Fibroblast of lung (primary cell): ENCODE data around the gene TBRG1. TPM values are rescaled to one million over a fixed set of nuclear protein-coding genes. Genes with fewer than 3 reads are reported as not detected.

ENCODE experiments used
- DNase-seq, 2 donors: peaks; one replicate each; pipeline versions ENCODE4 v3.0.0 to v3.0.0-alpha.2; 2010; ENCODE audit warnings: low read depth in 2 of 2
- H2AFZ ChIP-seq: 2 replicates; pipeline ENCODE4 v1.5.1; 2012; ENCODE audit warnings: low read length, control low read depth, inconsistent platforms
- H3K27ac ChIP-seq: 2 replicates; pipeline ENCODE4 v1.5.1; 2011; ENCODE audit warnings: low read length, control low read depth; ENCODE audit not compliant: insufficient read depth
- H3K27me3 ChIP-seq: 2 replicates; pipeline ENCODE4 v1.5.1; 2011; ENCODE audit warnings: mild to moderate bottlenecking, low read length; ENCODE audit not compliant: control insufficient read depth, insufficient read depth
- H3K36me3 ChIP-seq: 2 replicates; pipeline ENCODE4 v1.5.1; 2011; ENCODE audit warnings: low read length; ENCODE audit not compliant: control insufficient read depth, insufficient read depth
- H3K4me1 ChIP-seq: 2 replicates; pipeline ENCODE4 v1.5.1; 2011; ENCODE audit warnings: low read length; ENCODE audit not compliant: control insufficient read depth, insufficient read depth; ENCODE audit errors: extremely low read depth
- H3K4me2 ChIP-seq: 2 replicates; pipeline ENCODE4 v1.5.1; 2011; ENCODE audit warnings: low read length, control low read depth; ENCODE audit not compliant: insufficient read depth; ENCODE audit errors: extremely low read depth
- H3K4me3 ChIP-seq, 4 experiments: fragments of 200-600 bp in 1 of 4; sonication (generic) in 1 of 4; replicated peaks in 1 of 4; 2 replicates each; pipeline ENCODE4 v1.5.1; 2011 to 2016; ENCODE audit warnings: low read length in 4 of 4, low read depth in 3 of 4, mild to moderate bottlenecking in 3 of 4, control low read depth in 2 of 4, inconsistent platforms in 1 of 4, mixed read lengths in 1 of 4; ENCODE audit not compliant: insufficient read depth in 1 of 4; ENCODE audit errors: control extremely low read depth in 1 of 4
- H3K79me2 ChIP-seq: 2 replicates; pipeline ENCODE4 v1.5.1; 2012; ENCODE audit warnings: mild to moderate bottlenecking, low read length, inconsistent platforms; ENCODE audit not compliant: control insufficient read depth, insufficient read depth
- H3K9ac ChIP-seq: 2 replicates; pipeline ENCODE4 v1.5.1; 2011; ENCODE audit warnings: mild to moderate bottlenecking, low read length, control low read depth; ENCODE audit not compliant: insufficient read depth
- H3K9me3 ChIP-seq: 2 replicates; pipeline ENCODE4 v1.5.1; 2012; ENCODE audit warnings: low read depth, low read length; ENCODE audit not compliant: control insufficient read depth, insufficient read depth
- H4K20me1 ChIP-seq: 2 replicates; pipeline ENCODE4 v1.5.1; 2011; ENCODE audit warnings: low read length; ENCODE audit not compliant: control insufficient read depth, insufficient read depth; ENCODE audit errors: extremely low read depth
- CTCF ChIP-seq, 2 donors: IDR thresholded peaks in 1 of 2; conservative IDR thresholded peaks in 1 of 2; 1 replicate in 1 of 2; 2 replicates in 1 of 2; pipeline ENCODE4 v1.5.1; 2011 to 2012; ENCODE audit warnings: low read length in 2 of 2, control low read depth in 1 of 2, inconsistent platforms in 1 of 2, low read depth in 1 of 2, mild to moderate bottlenecking in 1 of 2
- EZH2 ChIP-seq: IDR thresholded peaks from 2 replicates; pipeline ENCODE4 v1.5.1; 2012; ENCODE audit warnings: low read length, control low read depth, mild to moderate bottlenecking; ENCODE audit errors: missing control alignments
- polyA plus RNA-seq, 2 donors: library from polyadenylated mRNA; depleted of rRNA in 1 of 2; stranded (reverse) in 1 of 2; unstranded in 1 of 2; fragments of >200 nt; gene quantifications; 2 replicates each; pipeline ENCODE4 v1.2.1, GENCODE V29; 2011 to 2012; ENCODE audit warnings: missing spikeins in 1 of 2
- total RNA-seq: library from RNA; depleted of rRNA; stranded (reverse); fragments of >200 nt; gene quantifications from 2 replicates; pipeline ENCODE4 v1.2.1, GENCODE V29; 2014

The TBRG1 gene
- total and polyA plus RNA-seq, 2 donors (not counting 1 experiment from before 2014, with no cell fraction given), result 31.0 to 36.2 TPM

- Histone ChIP-seq H3K79me2 (no peaks in the 10 kb centered on the region), H3K27ac (no peak overlapping the region), H3K4me3 (no peak overlapping the region), H2AFZ (no peak overlapping the region), H3K4me1 (no peaks in the 10 kb centered on the region), H3K9ac (no peak overlapping the region), H4K20me1 (no peaks in the 10 kb centered on the region), H3K27me3 (no peaks in the 10 kb centered on the region), H3K9me3 (no peaks in the 10 kb centered on the region), H3K4me2 (no peak overlapping the region), H3K36me3 (no peaks in the 10 kb centered on the region)
- no peak for TF ChIP-seq EZH2
- no peak for TF ChIP-seq CTCF (conservative IDR thresholded peaks at IDR 0.05 in 1 of 2, IDR thresholded peaks at IDR 0.05 in 1 of 2; ENCODE audit: low read depth in 1 of 2, low read length in 2 of 2)
- DNase-seq, result no peak
These were observed 31.2 kb upstream of the TBRG1 start for GRCh38 chr11:124591430-124591829.

- Histone ChIP-seq H3K4me2 (no peak overlapping the region), H3K4me3 (no peak overlapping the region), H3K36me3 (no peaks in the 10 kb centered on the region), H3K4me1 (no peaks in the 10 kb centered on the region), H3K9ac (no peak overlapping the region), H3K27me3 (no peaks in the 10 kb centered on the region), H3K79me2 (no peaks in the 10 kb centered on the region), H3K9me3 (no peaks in the 10 kb centered on the region), H2AFZ (no peak overlapping the region), H4K20me1 (no peaks in the 10 kb centered on the region), H3K27ac (no peak overlapping the region)
- no peak for TF ChIP-seq EZH2
- no peak for TF ChIP-seq CTCF (conservative IDR thresholded peaks at IDR 0.05 in 1 of 2, IDR thresholded peaks at IDR 0.05 in 1 of 2; ENCODE audit: low read depth in 1 of 2, low read length in 2 of 2)
- no peak for DNase-seq
These were observed 30.0 kb upstream of the TBRG1 start for GRCh38 chr11:124592627-124593026.

GRCh38 chr11:124595302-124595701, 27.4 kb upstream of the TBRG1 start:
- Histone ChIP-seq H3K27ac (no peak overlapping the region), H3K27me3 (no peaks in the 10 kb centered on the region), H3K4me3 (no peak overlapping the region), H3K4me2 (no peak overlapping the region), H4K20me1 (no peaks in the 10 kb centered on the region), H3K36me3 (no peaks in the 10 kb centered on the region), H3K79me2 (no peaks in the 10 kb centered on the region), H3K4me1 (no peaks in the 10 kb centered on the region), H2AFZ (no peak overlapping the region), H3K9me3 (no peaks in the 10 kb centered on the region), H3K9ac (no peak overlapping the region)
- TF ChIP-seq EZH2 (no peak), CTCF (conservative IDR thresholded peaks at IDR 0.05 in 1 of 2, IDR thresholded peaks at IDR 0.05 in 1 of 2; ENCODE audit: low read depth in 1 of 2, low read length in 2 of 2) (no peak)
- DNase-seq, result no peak
